K562 (cell line): Measurements from ENCODE around the gene TMEM181. TPM values are rescaled to one million over a fixed set of nuclear protein-coding genes. Genes with fewer than 3 reads are reported as not detected.
A peak's percentile ranks its signal among the peaks of the same experiment; 100 is the strongest.

ENCODE experiments used
- ATAC-seq: fragments of 200-7000 bp; cut with Tn5 transposase; 3 replicates; pipeline ENCODE4 v1.9.1; 2020; ENCODE audit warnings: moderate library complexity
- BruUV-seq: library from RNA; stranded (reverse); fragments of 400-500 nt; replicated peaks from 2 replicates; lab custom pipeline; 2021; lab: Mats Ljungman, UMichigan
- CTCF ChIA-PET: fragments of 300-600 bp; formaldehyde crosslinking; extraction: SDS; loops from one replicate; lab custom pipeline; 2021; ENCODE audit warnings: low intra/inter-chr PET ratio; lab: Yijun Ruan, JAX
- POLR2A ChIA-PET: fragments of 300-600, 350-650 bp; sonication (Branson Sonifier 250); formaldehyde crosslinking; extraction: SDS; loops from one replicate; lab custom pipeline; 2021; ENCODE audit warnings: antibody characterized with exemption, inconsistent platforms; lab: Yijun Ruan, JAX
- DNase-seq, 4 experiments: peaks; one replicate each; pipeline versions ENCODE4 v3.0.0 to v3.0.0-alpha.2; 2011 to 2018; ENCODE audit warnings: low spot score in 3 of 4, mixed read lengths in 3 of 4; ENCODE audit errors: extremely low read depth in 1 of 4
- FAIRE-seq: peaks from 2 replicates; lab custom pipeline; 2011; peaks lifted over from hg19 to GRCh38; lab: Jason Lieb, UNC
- H2AFZ ChIP-seq: 2 replicates; pipeline ENCODE4 v1.6.0; 2011; ENCODE audit warnings: low read depth, low read length, control low read depth, inconsistent platforms
- H3K27ac ChIP-seq: fragments of 200-600 bp; 3 replicates; pipeline ENCODE4 v1.8.0; 2011; ENCODE audit warnings: low read depth, mild to moderate bottlenecking, control low read depth, inconsistent platforms, low read length, moderate library complexity, mixed read lengths; ENCODE audit errors: extremely low read depth
- H3K27me3 ChIP-seq, 2 experiments: fragments of 300-600 bp in 1 of 2; 2 replicates in 1 of 2; 3 replicates in 1 of 2; pipeline versions ENCODE4 v1.6.0 to v1.8.0; 2011; ENCODE audit warnings: inconsistent platforms in 2 of 2, low read length in 2 of 2, mild to moderate bottlenecking in 1 of 2, mixed read lengths in 1 of 2, moderate library complexity in 1 of 2; ENCODE audit not compliant: control insufficient read depth in 2 of 2, insufficient read depth in 2 of 2
- H3K36me3 ChIP-seq: fragments of 300-600 bp; 3 replicates; pipeline ENCODE4 v1.8.0; 2011; ENCODE audit warnings: mild to moderate bottlenecking, low read length, inconsistent platforms; ENCODE audit not compliant: control insufficient read depth, insufficient read depth
- H3K4me1 ChIP-seq, 2 experiments: fragments of 200-600 bp in 1 of 2; replicated peaks in 1 of 2; 2 replicates in 1 of 2; 3 replicates in 1 of 2; pipeline versions ENCODE4 v1.5.1 to v1.8.0; 2011; ENCODE audit warnings: inconsistent platforms in 2 of 2, low read length in 2 of 2, mild to moderate bottlenecking in 1 of 2, mixed read lengths in 1 of 2, moderate library complexity in 1 of 2; ENCODE audit not compliant: control insufficient read depth in 2 of 2, insufficient read depth in 2 of 2
- H3K4me2 ChIP-seq: 2 replicates; pipeline ENCODE4 v1.6.1; 2011; ENCODE audit warnings: low read length, control low read depth, inconsistent platforms, mixed read lengths; ENCODE audit not compliant: insufficient read depth
- H3K4me3 ChIP-seq: fragments of 200-600 bp; sonication (generic), shearing (Covaris generic); 2 replicates; pipeline ENCODE4 v1.5.1; 2016; ENCODE audit warnings: control low read depth, inconsistent platforms
- H3K79me2 ChIP-seq: fragments of 200-600 bp; 3 replicates; pipeline ENCODE4 v1.8.0; 2011; ENCODE audit warnings: low read length, inconsistent platforms; ENCODE audit not compliant: control insufficient read depth, insufficient read depth
- H3K9ac ChIP-seq, 2 experiments: 2 replicates each; pipeline versions ENCODE4 v1.6.0 to v1.6.1; 2011; ENCODE audit warnings: low read depth in 2 of 2, low read length in 2 of 2, control low read depth in 1 of 2, inconsistent platforms in 1 of 2, mild to moderate bottlenecking in 1 of 2, mixed read lengths in 1 of 2; ENCODE audit not compliant: insufficient read depth in 1 of 2
- H3K9me1 ChIP-seq: one replicate; pipeline ENCODE4 v1.6.0; 2011; ENCODE audit warnings: inconsistent platforms, mild to moderate bottlenecking, low read length, moderate library complexity; ENCODE audit not compliant: control insufficient read depth, insufficient read depth
- H3K9me3 ChIP-seq: replicated peaks from 2 replicates; pipeline ENCODE4 v1.5.1; 2011; ENCODE audit warnings: low read depth, low read length, inconsistent platforms; ENCODE audit not compliant: control insufficient read depth, insufficient read depth
- H4K20me1 ChIP-seq: replicated peaks from 2 replicates; pipeline ENCODE4 v1.6.1; 2011; ENCODE audit warnings: low read length, inconsistent platforms, mixed read lengths; ENCODE audit not compliant: control insufficient read depth, insufficient read depth
- CBFB ChIP-seq: sonication (generic); formaldehyde crosslinking; IDR thresholded peaks from 2 replicates; pipeline ENCODE4 v1.4.0; 2020; ENCODE audit warnings: mild to moderate bottlenecking, missing genetic modification reagents
- GABPB1 ChIP-seq: sonication (generic); formaldehyde crosslinking; IDR thresholded peaks from 2 replicates; pipeline ENCODE4 v1.8.0; 2022; ENCODE audit warnings: mild to moderate bottlenecking, missing genetic modification reagents
- JUND ChIP-seq, 2 experiments: IDR thresholded peaks; 2 replicates in 1 of 2; 3 replicates in 1 of 2; pipeline ENCODE4 v1.6.1; 2011; ENCODE audit warnings: borderline replicate concordance in 2 of 2, low read depth in 2 of 2, low read length in 2 of 2, improper control_type of control experiment in 1 of 2, missing biosample characterization in 1 of 2, missing genetic modification characterization in 1 of 2, missing genetic modification reagents in 1 of 2
- KLF1 ChIP-seq: fragments of 450-650 bp; IDR thresholded peaks from 2 replicates; pipeline ENCODE4 v1.6.1; 2016; ENCODE audit warnings: missing genetic modification characterization, missing compliant biosample characterization
- MCM3 ChIP-seq: fragments of 450-650 bp; IDR thresholded peaks from 2 replicates; pipeline ENCODE4 v1.6.1; 2016
- MXD1 ChIP-seq: fragments of 250-450 bp; sonication (Bioruptor Pico); IDR thresholded peaks from 2 replicates; pipeline ENCODE4 v1.8.0; 2021; ENCODE audit warnings: borderline replicate concordance, mild to moderate bottlenecking, moderate library complexity; ENCODE audit not compliant: poor library complexity, severe bottlenecking
- PATZ1 ChIP-seq: fragments of 250-450 bp; sonication (Bioruptor Pico); IDR thresholded peaks from 2 replicates; pipeline ENCODE4 v1.5.0; 2020; ENCODE audit warnings: mild to moderate bottlenecking, borderline replicate concordance
- POU5F1 ChIP-seq: fragments of 150-350 bp; IDR thresholded peaks from 2 replicates; pipeline ENCODE4 v1.6.1; 2014; ENCODE audit warnings: borderline replicate concordance, low read length, low read depth, mild to moderate bottlenecking; ENCODE audit not compliant: partially characterized antibody
- SMARCA5 ChIP-seq: fragments of 450-650 bp; IDR thresholded peaks from 2 replicates; pipeline ENCODE4 v1.6.1; 2016
- U2AF1 ChIP-seq: fragments of 200-400 bp; formaldehyde crosslinking; optimal IDR thresholded peaks from 2 replicates; pipeline ENCODE3; 2017; ENCODE audit warnings: mild to moderate bottlenecking, low read depth, low read length, moderate library complexity
- ZBTB11 ChIP-seq, 3 experiments: fragments of 200-800 bp in 1 of 3; fragments of 250-450 bp in 1 of 3; fragments of 450-650 bp in 1 of 3; sonication (Bioruptor Pico) in 1 of 3; sonication (Bioruptor generic) in 1 of 3; formaldehyde crosslinking in 1 of 3; IDR thresholded peaks; 2 replicates each; pipeline versions ENCODE4 v1.6.1 to v1.8.0; 2016 to 2022; ENCODE audit warnings: mild to moderate bottlenecking in 2 of 3, missing genetic modification characterization in 2 of 3, missing compliant biosample characterization in 1 of 3, moderate library complexity in 1 of 3
- ZBTB7A ChIP-seq: IDR thresholded peaks from 2 replicates; pipeline ENCODE4 v1.6.1; 2011; ENCODE audit warnings: low read depth, mild to moderate bottlenecking, low read length, moderate library complexity, borderline replicate concordance; ENCODE audit not compliant: control insufficient read depth
- ZSCAN32 ChIP-seq: fragments of 450-650 bp; formaldehyde crosslinking; IDR thresholded peaks from 2 replicates; pipeline ENCODE4 v1.4.0; 2020; ENCODE audit warnings: mild to moderate bottlenecking, moderate library complexity
- WGBS: fragments of 100-300 bp; shearing (Covaris generic); methylation state at CpG from one replicate; pipeline ENCODE4 v1.1.6; 2016; ENCODE audit warnings: low coverage, mixed read lengths; ENCODE audit not compliant: insufficient coverage; ENCODE audit errors: missing lambda C conversion rate; 5-methylcytosine and 5-hydroxymethylcytosine counted together
- in situ Hi-C: fragments of 300-500 bp; cut with MboI; formaldehyde crosslinking; loops from 4 replicates; pipeline ENCODE4 v1.15.0; 2018; ENCODE audit warnings: inconsistent platforms, mixed read lengths
- intact Hi-C: fragments of 100-400 bp; cut with micrococcal nuclease; formaldehyde crosslinking; loops from 2 replicates; pipeline ENCODE4 v1.14.2; 2022
- polyA plus RNA-seq, 8 experiments: library from polyadenylated mRNA; depleted of rRNA in 4 of 8; stranded (reverse) in 5 of 8; unstranded in 3 of 8; fragments of >200 nt; fragmentation: Nextera tagmentation in 2 of 8; fragmentation: Illumina TruSeq in 1 of 8; extraction: Ambion mirVana in 2 of 8; extraction: Trizol in 1 of 8; gene quantifications; 2 replicates each; pipeline versions ENCODE4 v1.2.1 to v1.2.3, GENCODE V29; 2011 to 2014; ENCODE audit warnings: inconsistent platforms in 1 of 8, missing spikeins in 1 of 8
- total RNA-seq, 7 experiments: library from RNA; depleted of rRNA in 6 of 7; stranded (reverse); fragments of >200 nt in 6 of 7; fragmentation: Illumina TruSeq in 2 of 7; extraction: Trizol in 2 of 7; gene quantifications; 2 replicates each; pipeline versions ENCODE4 v1.2.1 to v1.2.3, GENCODE V29; 2011 to 2021; ENCODE audit warnings: low replicate concordance in 1 of 7

TMEM181 gene
- total and polyA plus RNA-seq, 9 of the 15 experiments (the other 6 are each of a cell fraction or from before 2014, with no cell fraction given), result 5.6 to 27.2 (median 19.9) TPM

DNA sequence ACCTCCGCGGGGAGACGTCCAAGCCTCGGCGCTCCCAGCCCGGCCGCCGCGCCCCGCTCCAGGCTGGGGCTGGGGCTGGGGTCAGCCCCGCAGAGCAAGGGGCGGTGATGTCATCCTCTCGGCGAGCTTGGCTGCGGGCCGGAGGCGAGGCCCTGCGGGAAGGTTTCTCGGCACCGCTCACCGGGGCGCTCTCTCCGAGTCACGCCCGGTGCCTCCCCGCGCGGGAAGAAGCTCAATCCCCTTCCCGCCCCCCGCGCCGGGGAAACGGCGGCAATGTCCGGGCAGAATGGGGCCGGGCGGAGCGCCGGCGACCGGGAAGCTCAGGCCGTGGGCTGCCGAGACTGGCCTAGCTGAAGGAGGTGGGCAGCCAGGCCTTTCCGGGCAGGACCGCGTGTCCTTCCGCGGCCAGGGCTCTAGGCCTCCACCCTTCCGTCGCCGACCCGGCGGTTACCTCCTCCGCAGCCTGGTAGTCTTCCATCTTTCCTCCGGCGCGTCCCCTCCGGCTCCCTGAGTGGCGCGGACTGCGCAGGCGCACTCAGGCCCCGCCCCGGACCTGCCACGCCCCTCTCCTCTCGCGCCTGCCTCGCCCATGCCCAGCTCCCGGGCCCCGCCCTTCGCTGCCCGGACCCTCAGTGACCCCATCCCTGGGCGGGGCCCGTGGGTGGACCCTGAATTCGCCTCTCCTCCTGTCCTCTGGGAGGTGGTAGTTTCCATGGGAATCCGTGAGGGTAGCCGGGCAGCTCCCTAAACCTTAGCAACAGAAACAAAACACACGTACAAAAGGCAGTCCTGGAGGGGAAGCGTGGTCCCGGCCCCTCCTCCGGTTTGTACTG lies 84.6 kb downstream of the TMEM181 start, which contains the start of gene DYNLT1:
DYNLT1 (minus strand) TSS at position 513 of the 833 bp plus-strand sequence; CDS start at position 478, 35 bp downstream.
- ChIA-PET POLR2A (interaction anchor here (0.7 to 1.9 kb wide), 15 partner anchors 9 to 1048 kb away, joined by 3 to 7 read pairs (median 3); no protein-coding TSS in a partner anchor), CTCF (interaction anchor here (0.6 kb wide), 1 partner anchor 19 kb away, joined by 4 read pairs; no protein-coding TSS in a partner anchor)
- no peaks in the 10 kb centered on the region for H3K9me1 ChIP-seq
- H3K79me2 ChIP-seq, result peaks cover 44% of the 10 kb centered on the region
- no peaks in the 10 kb centered on the region for H3K9me3 ChIP-seq
- peaks cover 8 to 11% of the 10 kb centered on the region in 2 experiments; a peak in 3 of 5 replicates for H3K27me3 ChIP-seq
- H3K27ac ChIP-seq, result peak within 1 kb of the TSS; percentile 94
- peaks cover 3% of the 10 kb centered on the region; the same call in 1 of the 2 replicates for H4K20me1 ChIP-seq
- FAIRE-seq, result peak; percentile 77
- peak within 1 kb of the TSS; percentile 93 to 99 for H3K9ac ChIP-seq
- DNase-seq, result peak; percentile 95 to 100 (median 98)
- peak within 1 kb of the TSS; percentile 93 for H3K4me3 ChIP-seq
- under 1% methylated on average over 71 of the region's 81 CpGs for WGBS
- intact Hi-C loops (no loop called here), in situ Hi-C loops (no loop called here)
- H3K4me1 ChIP-seq, result peaks cover 20 to 23% of the 10 kb centered on the region in 2 experiments; a peak in 4 of 5 replicates
- BruUV-seq, result TSS peak; percentile 66
- H3K36me3 ChIP-seq, result peaks cover 28% of the 10 kb centered on the region; the same call in 2 of the 3 replicates
- ATAC-seq, result peak; percentile 92
- H3K4me2 ChIP-seq, result peak within 1 kb of the TSS; percentile 86
- H2AFZ ChIP-seq, result peak within 1 kb of the TSS; percentile 96
- TF ChIP-seq CBFB (CRISPR knock-in tag) (peak; percentile 70; the same call in 1 of the 2 replicates), GABPB1 (CRISPR knock-in tag) (peak; percentile 89), MXD1 (no peak), KLF1 (tag) (peak; percentile 92), POU5F1 (no peak), PATZ1 (CRISPR knock-in tag) (no peak), MCM3 (no peak), ZSCAN32 (CRISPR knock-in tag) (no peak), ZBTB11 (CRISPR knock-in tag; IDR thresholded peaks at IDR 0.05) (peak in 1 of 3 experiments; percentile 72; a peak in 1 of 6 replicates), ZBTB7A (peak; percentile 94), SMARCA5 (no peak), JUND (IDR thresholded peaks at IDR 0.05; ENCODE audit: borderline replicate concordance, low read depth, low read length) (peak; percentile 62; the same call in 1 of the 2 replicates), JUND (tag; IDR thresholded peaks at IDR 0.05; ENCODE audit: borderline replicate concordance, low read depth, low read length) (peak; percentile 75; the same call in 2 of the 3 replicates), U2AF1 (peak; percentile 42)
